ENCODE data around the gene KCTD21.

The KCTD21 gene

DNA sequence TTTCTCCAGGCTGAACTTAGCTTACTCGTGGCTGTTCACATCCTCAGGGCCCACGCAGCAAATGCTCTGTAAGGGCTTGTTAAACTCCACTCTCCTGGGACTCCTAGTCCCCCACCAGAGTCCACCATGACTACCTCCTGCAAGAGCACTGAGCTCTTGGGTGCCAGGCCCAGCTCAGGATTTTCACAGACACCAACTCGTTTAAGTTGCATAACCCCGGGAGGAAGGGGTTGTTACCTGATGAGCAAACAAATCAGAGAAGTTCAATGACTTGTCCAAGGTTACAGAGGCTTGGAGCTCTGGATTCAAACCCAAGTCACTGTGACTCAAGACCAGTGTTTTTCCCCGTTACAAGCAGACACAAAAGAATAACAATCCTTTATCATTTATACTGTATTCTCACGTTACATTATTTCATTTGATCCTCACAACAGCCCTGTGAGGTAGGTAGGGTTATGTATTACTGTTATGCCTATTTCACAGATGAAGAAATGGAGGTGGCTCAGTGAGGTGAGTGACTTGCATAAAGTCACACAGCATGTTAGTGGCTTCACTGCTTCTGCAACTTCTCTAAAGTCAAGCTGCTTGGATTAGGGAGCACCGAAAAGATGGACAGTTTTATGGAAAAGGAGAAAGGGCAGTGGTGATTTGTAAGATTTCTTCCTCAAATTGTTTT is 17.4 kb downstream of the KCTD21 start:
- no peak for DNase-seq

GRCh38 chr11:78170413-78170812 is 18.0 kb downstream of the KCTD21 start:
- no peak for DNase-seq

DNA sequence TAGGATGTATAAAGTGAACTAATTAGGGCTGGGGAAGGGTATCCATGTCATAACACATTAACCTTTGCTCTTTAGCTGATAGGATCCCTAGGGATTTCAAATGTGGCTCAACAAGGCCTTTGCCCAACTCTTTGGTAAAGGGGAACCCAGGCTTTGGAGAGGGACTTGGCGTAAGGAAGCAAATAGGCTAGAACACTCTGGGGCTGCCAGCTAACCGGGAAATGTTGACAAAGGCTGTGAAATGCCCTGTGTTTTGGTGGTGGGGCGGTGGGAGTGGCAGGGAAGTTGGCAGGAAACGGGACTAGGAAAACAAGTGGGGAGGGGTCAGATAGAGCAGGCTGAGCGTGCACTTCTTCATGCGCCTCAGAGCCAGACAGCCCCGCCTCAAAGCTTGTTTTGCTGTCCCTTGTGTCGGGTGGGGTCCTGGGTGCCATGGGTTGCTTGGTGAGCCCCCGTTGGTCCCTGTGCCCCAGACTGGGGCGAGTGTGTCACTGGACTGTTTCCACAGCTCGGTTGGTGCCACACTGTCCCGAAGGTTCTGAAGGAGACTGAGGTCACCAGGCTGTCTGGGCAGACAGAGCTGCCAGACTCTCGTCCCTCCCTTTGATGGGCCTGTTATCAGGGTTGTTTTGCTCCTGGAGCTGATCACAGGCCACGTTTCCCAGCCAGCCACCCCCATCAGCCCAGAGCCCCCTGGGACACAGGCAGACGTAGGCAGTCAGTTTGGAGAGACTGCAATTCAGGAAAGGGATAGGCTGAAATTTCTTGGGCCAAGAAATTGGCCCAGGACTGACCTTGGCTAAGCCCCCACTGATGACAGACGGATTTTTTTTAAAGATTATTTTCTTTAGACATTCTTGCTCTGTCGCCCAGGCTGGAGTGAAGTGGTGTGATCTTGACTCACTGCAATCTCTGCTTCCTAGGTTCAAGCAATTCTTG is 19.6 kb downstream of the KCTD21 start:
- no peak for DNase-seq

DNA sequence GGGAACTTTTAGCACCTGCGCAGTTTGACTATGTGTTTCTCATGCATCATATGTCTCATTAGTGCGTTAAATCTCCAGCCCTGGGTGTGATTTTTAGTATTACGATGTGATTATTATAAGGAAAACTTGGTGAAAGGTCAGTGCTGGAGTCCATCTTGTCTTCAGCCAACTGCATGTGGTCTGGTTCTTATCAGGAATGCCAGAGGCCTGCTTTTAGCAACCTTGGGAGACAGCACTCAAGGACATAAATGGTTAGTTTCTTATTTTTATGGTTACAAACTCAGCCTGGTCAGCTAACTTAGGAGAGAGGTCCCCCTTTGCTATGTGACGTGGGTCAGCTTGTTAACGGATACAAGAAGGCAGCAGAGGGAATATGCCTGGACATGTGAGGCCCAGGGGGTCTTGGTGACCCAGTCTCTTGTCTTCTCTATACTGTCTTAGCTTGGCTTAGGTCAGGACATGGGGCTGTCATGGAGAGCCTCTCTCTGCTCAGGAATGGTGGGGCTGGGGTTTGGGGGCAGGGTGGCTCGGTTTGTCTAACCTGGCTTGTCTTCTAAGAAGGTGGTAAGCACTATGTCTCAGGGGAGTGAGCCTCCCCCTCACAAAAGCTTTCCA is 21.5 kb downstream of the KCTD21 start:
- no peak for DNase-seq

GRCh38 chr11:78164471-78164870 is 24.0 kb downstream of the KCTD21 start:
- no peak for DNase-seq

- DNase-seq = no peak
These were observed 24.6 kb downstream of the KCTD21 start for GRCh38 chr11:78163828-78164227.

DNA sequence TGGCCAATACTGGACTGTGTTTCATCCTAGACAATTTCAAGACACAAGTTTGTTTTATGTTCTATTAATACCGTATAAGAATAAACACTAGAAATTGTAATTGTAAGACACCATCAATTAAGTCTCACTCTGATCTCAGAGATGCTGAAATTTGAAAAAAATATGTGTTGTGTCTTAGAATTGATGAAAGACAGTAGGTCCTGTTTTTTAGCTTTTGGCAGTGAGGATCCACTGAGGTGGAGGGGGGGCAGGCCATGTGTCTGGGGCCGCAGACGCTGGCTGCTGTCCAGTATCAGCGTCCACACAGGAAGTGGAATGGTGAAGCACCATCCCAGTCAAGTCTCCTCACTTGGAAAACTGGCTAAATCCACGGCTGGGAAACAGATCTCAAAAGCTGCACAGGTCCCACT is 26.5 kb downstream of the KCTD21 start:
- DNase-seq = no peak

DNA sequence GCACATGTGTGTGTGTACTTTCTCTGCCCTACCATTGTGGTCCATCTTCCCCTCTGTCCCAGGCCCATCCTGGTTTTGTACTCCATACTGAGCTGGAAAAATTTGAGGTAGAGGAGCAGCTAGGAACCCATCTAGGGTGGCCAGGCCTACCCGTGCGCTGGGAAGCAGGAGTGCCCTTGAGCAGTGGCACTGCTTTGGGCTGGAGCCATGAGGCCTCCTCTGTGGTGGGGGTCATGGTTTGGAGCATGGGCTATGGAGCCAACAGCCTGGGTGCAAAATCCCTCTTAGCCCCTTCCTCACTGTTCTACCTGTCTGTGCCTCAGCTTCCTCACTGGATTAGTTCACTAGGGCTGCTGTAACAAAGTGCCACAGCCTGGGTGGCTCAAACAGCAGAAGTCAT is 27.1 kb downstream of the KCTD21 start:
- DNase-seq = no peak

GRCh38 chr11:78160557-78160956 is 27.9 kb downstream of the KCTD21 start:
- no peak for DNase-seq

- no peak for DNase-seq
These were observed 29.3 kb downstream of the KCTD21 start for GRCh38 chr11:78158987-78159652.

- DNase-seq = no peak
These were observed 32.1 kb downstream of the KCTD21 start for GRCh38 chr11:78156127-78156844.

GRCh38 chr11:78151804-78152203 is 36.6 kb downstream of the KCTD21 start:
- DNase-seq = no peak

DNA sequence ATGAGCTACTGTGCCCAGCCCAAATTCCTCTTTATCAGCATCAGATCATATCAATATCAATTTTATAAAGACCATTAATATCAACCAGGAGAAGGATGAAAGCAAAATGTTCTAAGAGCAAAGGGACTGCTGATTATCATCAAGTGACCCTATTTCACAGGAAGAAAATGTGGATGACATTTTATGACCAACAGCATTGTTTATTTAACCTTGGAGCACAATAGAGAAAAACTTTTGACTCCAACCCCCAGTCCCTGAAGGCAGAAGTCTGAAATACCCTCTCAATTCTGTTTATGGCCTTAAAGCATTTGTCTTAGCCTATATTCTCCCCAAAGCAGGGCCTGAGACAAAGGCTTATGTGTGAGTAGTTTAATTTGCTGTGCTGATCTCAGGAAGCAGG is 37.7 kb downstream of the KCTD21 start:
- DNase-seq = no peak

- no peak for DNase-seq
These were observed 38.1 kb downstream of the KCTD21 start for GRCh38 chr11:78150346-78150745.

DNA sequence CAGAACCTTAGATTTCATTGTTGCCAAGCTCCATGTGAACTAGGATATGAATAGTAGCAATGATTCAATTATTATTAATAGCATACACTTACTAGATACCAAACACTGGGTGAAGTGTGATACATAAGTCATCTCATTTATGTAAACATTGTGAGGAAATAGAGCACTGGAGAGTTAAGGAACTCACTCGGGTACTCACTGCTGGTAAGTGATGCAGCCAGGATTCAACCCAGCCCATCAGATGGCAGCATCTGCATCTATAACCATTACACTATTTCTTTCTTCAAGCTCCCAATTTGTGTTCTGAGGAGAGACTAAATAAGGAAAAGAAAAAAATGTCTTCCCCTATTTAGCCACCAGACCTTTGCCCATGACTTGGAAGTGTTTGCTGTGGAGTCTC is 38.8 kb downstream of the KCTD21 start:
- no peak for DNase-seq

GRCh38 chr11:78147807-78148206 is 40.6 kb downstream of the KCTD21 start:
- DNase-seq = no peak

DNA sequence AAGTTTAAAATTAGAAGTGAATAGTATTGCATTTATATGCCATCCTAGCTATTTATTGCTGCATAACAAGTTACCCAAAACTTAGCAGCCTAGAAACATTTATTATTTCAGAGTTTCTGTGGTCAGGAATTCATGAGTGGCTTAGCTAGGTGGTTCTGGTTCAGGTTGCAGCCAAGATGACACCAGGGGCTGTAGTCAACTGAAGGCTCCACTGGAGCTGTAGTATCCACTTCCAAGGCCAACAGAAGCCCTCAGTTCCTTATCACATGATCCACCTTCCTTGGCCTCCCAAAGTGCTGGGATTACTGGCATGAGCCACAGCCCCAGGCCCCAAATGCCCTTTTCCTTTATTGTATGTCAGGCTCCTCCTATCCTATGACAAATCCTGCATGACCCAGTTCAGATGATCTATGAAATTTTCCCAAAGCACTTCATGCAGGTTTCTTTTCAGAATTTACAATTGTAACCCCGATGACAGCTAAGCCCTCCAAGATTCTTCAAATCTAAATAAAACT is 42.9 kb downstream of the KCTD21 start:
- DNase-seq = no peak

GRCh38 chr11:78140392-78141077 is 47.9 kb downstream of the KCTD21 start:
- no peak for DNase-seq

GRCh38 chr11:78139422-78140391 is 48.7 kb downstream of the KCTD21 start, which contains the start of gene ALG8:
Gene ALG8 (minus strand): TSS chr11:78139626. CDS start chr11:78139588, 38 bp downstream.
- DNase-seq = peak; percentile 98

DNA sequence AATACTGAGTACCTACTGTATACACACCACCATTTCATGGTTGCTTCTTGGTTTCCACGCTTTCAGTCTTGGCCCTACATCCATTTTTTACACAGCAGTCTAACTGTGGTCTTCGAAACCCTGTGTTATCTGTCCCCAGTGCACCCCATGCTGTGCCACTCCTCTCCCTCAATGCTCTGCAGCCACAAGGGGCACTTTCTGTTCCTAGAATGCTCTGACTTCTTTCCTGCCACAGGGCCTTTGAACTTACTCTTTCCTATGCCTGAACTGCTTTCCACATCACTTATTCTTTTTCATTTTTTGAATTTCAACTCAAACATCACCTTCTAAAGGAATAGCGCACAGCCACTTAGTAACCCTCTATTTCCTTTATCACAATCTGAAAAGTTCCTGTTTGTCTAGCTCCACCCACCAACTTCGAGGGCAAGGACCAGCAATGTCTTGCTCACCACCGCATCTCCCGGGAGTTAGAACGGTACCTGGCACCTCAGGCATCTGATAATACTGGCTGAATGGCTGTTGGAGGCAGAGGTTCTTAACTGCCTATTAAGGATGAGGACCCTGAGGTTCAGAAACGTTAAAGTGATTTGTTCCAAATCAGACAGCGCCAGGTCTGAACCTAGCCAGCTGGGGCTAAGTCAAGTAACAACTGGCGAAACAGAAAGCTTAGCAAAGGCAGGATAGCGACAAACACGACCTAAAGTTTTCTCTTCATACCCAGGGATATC is 49.6 kb downstream of the KCTD21 start:
- DNase-seq = peak; percentile 68
